Measurements from ENCODE around the gene COL28A1.
"Not testable (repeated sequence)": the region's sequence is repeated elsewhere in the genome, so short reads cannot be mapped to it uniquely, and the experiment has no call there.

Gene COL28A1

GRCh38 chr7:7535691-7536090, at the start of gene COL28A1:
TSS of gene COL28A1 (minus strand) at chr7:7535873. CDS start at chr7:7532875, 2,998 bp downstream.
- peak; percentile 59 for DNase-seq

DNA sequence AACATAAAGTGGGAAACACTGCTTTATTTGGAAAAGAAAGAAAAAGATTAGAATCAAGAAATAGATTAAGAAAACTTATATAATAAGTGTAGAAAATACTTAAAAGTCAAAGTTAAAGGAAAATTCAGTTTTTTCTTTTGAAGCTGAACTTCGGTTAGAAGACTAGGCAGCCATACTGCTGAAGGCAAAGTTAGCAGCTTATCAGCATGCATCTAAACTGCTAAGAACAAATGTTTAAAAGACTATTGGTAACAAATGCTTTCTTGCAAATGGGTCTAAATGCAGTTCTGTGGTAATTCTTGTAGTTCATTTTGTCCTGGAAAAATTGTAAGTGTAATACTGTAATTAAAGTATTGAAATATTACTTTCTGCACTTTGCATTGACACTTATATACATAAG, 49.0 kb upstream of the COL28A1 start:
- DNase-seq, result no peak

DNA sequence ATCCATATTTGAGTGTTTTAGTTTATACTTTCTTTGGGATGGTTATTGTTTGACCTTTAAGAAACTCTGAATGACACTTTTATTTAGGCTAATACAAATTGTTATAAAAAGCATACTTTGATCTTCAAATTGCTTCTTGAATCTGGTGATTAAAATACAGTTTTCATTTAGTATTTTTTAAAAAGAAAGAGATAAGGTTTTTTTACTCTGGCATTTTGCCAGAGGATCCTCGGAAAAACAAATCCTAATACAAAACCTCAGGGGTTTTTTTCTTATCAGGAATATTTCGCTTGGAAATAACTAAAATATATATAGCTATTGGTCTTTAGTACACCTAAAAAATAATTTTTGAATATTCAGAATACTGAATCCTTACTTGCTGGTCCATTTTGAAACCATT, 48.1 kb upstream of the COL28A1 start:
- DNase-seq, result no peak

- no peak for DNase-seq
Measured at GRCh38 chr7:7582596-7582995, 46.9 kb upstream of the COL28A1 start.

DNA sequence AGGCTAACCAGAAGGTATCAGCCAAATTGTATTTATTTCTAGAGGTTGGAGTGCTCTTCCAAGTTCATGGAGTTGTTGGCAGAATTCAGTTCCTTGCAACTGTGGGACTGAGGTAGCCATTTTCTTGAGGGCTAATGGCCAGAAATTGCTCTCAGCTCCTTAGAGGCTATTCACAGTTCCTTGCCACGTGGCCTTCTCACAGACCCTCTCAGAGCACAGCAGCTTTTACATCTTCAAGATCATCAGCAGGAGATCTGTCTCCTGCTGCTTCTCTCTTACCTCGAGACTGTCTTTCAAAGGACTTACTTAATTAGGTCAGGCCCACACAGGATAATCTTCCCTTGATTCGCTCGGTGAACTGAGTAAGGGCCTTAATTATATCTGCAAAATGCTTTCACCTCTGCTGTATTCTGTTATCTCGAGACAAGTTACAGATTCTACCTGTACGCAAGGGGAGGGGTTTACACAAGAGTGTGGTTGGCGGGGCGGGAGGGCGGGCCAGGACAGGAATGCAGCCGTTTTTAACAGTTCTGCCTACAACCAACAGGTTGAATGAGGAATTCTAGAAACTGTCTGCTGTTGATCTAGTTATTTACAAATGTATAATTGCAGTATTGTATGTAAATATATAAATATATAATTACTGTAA, 46.0 kb upstream of the COL28A1 start:
- DNase-seq, result no peak

DNA sequence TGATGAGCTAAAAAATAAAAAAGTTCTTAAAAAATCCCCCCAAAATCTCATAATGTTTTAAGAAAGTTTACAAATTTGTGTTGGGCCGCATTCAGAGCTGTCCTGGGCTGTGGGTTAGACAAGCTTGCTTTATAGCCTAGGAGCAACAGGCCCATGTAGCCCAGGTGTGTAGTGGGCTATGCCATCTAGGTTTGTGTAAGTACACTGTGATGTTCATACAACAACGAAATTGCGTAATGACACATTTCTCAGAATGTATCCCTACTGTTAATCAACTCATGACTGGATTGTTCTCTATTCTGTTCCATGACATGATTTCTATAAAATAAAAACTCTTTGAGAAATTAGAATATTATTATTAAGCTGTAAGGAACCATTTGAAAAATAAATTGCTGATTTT, 44.0 kb upstream of the COL28A1 start:
- no peak for DNase-seq

GRCh38 chr7:7577888-7578287, 42.2 kb upstream of the COL28A1 start:
- no peak for DNase-seq

GRCh38 chr7:7576344-7576743, 40.7 kb upstream of the COL28A1 start:
- DNase-seq, result no peak

GRCh38 chr7:7573701-7574100, 38.0 kb upstream of the COL28A1 start:
- no peak for DNase-seq

GRCh38 chr7:7570584-7570983, 34.9 kb upstream of the COL28A1 start:
- DNase-seq, result no peak

- no peak for DNase-seq
Measured at GRCh38 chr7:7569615-7570014, 33.9 kb upstream of the COL28A1 start.

DNA sequence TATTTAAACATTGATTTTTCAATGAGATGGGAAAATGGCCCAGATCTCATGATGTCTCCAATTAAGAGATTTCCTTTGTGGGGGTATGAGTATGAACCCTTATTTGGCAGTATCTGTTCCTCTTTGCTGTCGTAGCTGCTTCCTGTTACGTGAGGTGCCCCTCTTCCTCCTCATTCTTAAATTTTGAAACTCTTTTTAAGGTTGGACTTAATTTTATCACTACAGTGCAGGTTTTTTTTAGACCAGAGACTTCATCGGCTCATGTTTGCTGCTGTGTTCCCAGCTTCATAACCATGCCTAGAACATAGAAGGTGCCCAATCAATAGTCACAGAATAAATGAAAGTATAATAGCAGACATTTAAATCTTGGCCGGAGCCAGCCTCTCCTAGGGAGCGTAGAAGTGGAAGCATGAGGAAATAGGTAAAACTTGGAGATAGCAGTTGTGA, 33.4 kb upstream of the COL28A1 start:
- no peak for DNase-seq

GRCh38 chr7:7568553-7568952, 32.9 kb upstream of the COL28A1 start:
- DNase-seq, result no peak

DNA sequence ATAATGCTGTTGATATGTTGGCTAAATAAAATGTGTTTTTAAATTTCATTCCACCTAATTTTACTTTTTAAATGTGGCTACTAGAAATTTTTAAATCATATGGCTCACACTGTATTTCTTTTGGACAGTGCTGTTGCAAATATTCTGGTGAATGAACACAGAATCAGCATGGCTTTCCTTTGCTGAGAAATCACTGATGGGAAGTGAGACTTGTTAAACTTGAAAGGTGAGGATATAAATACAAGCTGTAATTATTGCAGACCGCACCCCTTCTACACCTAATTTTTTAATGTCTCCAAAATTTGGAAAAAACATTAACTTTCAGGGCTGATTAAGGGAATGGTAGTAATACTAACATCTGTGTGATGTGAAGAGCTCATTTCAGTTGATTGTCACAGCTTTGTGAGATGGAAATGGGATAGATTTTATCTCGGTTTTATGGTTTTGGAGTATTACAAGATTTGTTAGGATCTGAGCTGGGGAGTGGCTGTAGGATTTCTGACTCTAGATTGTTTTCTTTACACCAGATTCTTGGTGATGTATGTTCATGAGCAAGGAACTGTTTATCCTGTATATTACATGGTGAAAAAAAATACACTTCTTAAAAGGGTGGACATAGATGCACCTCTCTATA, 32.3 kb upstream of the COL28A1 start:
- no peak for DNase-seq

- DNase-seq, result peak; percentile 72
Measured at GRCh38 chr7:7566651-7567611, 31.3 kb upstream of the COL28A1 start, which contains the start of gene MIOS. TSS of gene MIOS (plus strand) at chr7:7566884. CDS start at chr7:7572476, 5,592 bp downstream.

GRCh38 chr7:7565746-7566650, 30.3 kb upstream of the COL28A1 start:
- no peak for DNase-seq

- DNase-seq, result no peak
Measured at GRCh38 chr7:7565018-7565680, 29.5 kb upstream of the COL28A1 start.

- no peak for DNase-seq
Measured at GRCh38 chr7:7564323-7564780, 28.7 kb upstream of the COL28A1 start.

- no peak for DNase-seq
Measured at GRCh38 chr7:7563813-7564212, 28.1 kb upstream of the COL28A1 start.

DNA sequence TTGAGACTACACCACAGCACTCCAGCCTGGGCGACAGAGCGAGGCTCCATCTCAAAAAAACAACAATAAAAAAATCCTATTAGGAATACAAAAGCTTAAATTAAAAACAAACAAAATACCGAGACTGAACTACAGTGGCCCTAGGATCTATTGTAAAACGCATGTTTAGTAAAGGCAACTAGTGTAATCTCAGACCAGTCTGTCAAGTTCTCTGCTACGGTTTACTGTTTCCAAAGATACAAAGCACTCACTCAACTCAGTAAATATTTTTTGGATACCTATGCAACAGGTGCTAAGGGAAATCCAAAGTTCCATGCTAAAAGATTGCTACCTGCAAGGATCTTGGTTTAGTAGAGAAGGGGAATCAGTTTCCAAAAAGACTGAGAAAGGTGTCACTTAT, 27.6 kb upstream of the COL28A1 start:
- no peak for DNase-seq

DNA sequence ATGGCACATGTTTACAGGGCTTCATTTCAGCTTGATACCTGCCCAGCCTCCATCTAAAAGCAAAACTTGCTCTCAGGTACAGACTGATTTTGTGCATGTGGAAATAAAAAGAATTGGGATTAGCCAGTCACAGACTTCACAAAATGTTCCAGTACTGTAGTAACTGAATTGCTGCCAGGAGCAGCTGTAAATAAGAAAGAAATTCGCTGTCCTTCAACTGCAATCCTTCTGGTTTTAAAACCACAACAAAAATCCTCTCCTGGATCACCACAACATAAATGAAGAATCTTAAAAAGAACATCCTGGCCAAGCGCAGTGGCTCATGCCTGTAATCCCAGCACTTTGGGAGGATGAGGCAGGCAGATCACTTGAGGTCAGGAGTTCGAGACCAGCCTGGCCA, 27.1 kb upstream of the COL28A1 start:
- DNase-seq, result no peak

DNA sequence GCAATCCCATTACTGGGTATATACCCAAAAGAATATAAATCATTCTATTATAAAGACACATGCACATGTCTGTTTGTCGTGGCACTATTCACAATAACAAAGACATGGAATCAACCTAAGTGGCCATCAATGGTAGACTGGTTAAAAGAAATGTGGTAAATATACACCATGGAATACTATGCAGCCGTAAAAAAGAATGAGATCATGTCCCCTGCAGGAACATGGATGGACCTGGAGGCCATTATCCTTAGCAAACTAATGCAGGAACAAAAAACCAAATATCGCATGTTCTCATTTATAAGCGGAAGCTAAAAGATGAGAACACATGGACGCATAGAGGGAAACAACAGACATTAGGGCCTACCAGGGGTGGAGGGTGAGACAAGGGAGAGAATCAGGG, 25.9 kb upstream of the COL28A1 start:
- not testable (repeated sequence) for DNase-seq

Measured in NCI-H1092 treated with DMSO at 0.1 percent for 48 hours (cell line).